Activated T-helper 9 cell treated with anti-CD3 and anti-CD28 coated beads, Interleukin-2, amount 50 U/mL, for 16 hours (primary cell): ENCODE results near the gene NKX1-1.

Experiments used
- DNase-seq: peaks from one replicate; pipeline ENCODE4 v3.0.0-alpha.2; 2020; ENCODE audit warnings: low read depth

NKX1-1 gene

DNA sequence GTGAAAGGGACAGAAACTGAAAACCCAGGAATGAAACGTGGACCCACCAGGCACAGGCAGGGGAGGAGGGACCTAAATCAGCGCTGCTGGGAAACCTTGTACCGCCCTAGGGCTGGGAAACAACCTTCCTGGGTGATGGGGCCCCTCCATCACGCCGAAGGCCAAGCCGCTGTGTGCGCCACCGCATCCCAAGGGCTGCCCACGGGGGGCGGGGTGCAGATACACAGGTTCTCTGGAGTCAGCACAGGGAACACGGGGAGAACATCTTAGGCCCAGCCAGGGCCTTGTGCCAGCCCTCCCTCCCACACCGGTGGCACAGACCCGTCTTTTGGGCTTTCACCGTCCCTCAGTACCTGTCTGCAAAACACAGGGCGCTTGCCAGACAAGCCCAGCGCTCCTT is 46.3 kb downstream of the NKX1-1 start:
- DNase-seq: no peak

DNA sequence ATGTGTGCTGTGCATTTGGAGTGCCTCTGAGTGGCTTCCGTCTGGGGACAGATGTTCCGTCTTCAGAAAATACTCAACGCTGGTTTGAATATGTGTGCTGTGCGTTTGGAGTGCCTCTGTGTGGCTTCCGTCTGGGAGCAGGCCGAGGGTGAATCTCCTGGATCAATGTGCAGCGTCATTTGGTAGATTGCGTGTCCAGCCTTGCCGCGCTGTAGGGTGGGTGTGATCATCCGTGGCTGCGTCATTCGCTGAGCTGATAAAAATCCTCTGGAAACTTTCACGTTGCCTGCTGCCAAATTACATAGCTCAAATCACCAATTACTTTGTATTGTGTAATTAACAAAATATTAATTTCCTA is 47.1 kb downstream of the NKX1-1 start:
- DNase-seq: no peak

DNA sequence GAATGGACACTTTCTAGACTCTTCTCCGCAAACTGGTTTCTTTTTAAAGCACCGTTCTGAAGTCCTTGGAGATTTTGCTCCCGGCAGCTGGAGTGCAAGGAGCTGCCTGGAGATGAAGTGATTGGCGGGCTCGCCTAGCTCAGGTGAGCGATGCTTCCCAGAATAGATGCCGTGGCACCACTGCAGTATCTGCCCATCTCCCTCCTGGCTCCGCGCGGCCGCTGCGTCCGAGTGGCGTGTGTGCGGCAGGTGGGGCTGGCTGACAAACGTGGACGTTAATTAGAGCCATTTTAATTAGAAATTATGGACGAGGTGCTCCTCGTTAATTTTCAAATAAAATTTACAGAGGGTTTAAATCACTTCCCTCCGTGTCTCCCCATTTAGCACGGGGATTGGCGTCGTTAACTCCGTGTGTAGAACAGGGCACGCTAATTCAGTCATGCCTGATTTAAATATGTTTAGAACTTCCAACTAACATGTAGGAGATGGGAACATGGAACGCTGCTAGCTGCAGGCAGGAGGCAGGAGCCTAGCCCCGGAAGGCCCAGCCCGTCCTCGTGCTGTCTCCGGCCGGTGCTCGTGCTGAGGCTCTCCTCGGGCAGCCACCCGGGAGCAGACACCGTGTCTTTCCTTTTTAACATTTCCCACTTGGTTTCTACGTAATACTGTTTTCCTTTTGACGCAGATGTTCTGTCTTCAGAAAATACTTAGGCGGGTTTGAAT is 47.7 kb downstream of the NKX1-1 start:
- DNase-seq: no peak

DNA sequence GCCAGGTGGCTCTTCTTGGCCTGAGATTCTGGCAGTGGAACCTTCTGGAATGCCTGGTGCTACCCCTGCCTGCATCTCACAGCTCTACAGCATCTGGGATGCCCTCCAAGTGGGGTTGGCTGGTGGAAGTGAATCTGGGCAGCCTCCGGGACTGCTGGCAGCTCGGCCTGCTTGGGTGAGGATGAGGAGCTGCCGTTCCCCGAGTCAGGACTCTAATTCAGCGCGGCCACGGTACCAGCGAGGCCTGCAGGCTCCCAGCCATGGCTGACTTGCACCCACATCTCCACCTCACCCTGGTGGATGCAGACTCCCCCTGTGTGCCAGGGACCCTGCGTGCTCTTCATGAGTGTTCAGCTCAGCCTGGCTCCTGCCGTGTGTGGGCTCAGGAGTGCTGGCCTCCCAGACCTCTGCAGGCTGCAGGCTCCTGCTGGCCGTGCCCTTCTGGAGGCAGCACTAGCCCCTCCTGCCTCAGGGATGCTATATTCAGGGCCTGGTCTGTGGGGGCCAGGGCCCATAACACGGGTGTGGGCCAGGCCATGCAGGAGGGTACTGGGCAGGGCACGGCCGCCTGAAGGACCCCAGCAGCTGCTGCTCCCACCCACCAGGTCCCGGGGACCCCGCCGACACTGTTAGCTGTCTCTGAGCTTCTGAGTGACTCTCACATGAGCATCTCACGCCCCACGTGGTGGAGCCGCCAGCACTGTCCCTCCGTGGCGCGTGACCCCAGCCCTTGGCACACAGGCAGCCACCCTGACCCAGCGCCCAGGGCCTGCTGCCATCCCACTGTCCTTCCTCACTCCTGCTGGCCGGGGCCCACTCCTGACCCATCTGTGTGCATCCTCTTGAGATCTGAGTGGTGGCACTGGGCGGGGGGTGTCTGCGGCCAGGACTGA is 48.6 kb downstream of the NKX1-1 start:
- no peak for DNase-seq

DNA sequence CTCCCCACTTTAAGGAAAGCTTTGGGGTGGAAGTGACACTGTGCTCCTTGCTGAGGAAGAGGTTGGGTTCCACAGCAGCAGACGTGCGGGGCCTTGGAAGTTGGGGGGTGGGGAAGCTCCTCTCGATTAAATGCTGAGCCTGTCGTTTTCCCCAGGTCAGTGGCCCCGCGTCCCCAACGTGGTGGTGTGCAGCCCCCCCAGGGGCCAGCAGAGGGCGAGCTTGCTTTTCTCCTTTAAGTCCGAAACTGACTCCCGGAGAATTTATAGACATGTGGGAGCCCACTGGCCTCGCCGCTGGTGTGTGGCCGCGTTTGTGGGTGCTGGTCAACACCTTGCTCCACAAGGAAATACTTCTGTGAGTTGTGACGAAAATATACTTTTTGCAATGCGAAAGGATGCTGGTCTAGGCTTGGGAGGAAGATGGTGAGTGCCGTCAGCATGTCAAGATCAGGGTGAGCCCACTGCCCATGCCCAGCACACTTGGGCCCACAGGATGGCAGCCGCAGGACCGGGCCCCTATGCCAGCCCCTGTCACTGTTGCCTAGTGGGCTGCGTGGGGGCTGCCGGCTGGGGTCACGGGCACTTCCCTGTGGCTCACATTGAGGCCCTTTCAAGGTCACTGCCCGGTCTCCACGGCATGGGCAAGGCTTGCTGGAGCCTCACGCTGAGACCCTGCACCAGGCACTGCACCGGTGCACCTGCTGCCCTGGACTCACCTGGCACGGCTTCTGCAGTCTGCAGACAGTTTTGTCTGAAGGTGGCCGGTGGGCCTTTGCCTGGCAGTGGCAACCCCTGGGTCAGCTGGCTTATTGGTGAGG is 49.9 kb downstream of the NKX1-1 start:
- no peak for DNase-seq

- no peak for DNase-seq
These were observed 50.9 kb downstream of the NKX1-1 start for GRCh38 chr4:1355378-1355777.

GRCh38 chr4:1354983-1355275 is 51.3 kb downstream of the NKX1-1 start:
- no peak for DNase-seq

DNA sequence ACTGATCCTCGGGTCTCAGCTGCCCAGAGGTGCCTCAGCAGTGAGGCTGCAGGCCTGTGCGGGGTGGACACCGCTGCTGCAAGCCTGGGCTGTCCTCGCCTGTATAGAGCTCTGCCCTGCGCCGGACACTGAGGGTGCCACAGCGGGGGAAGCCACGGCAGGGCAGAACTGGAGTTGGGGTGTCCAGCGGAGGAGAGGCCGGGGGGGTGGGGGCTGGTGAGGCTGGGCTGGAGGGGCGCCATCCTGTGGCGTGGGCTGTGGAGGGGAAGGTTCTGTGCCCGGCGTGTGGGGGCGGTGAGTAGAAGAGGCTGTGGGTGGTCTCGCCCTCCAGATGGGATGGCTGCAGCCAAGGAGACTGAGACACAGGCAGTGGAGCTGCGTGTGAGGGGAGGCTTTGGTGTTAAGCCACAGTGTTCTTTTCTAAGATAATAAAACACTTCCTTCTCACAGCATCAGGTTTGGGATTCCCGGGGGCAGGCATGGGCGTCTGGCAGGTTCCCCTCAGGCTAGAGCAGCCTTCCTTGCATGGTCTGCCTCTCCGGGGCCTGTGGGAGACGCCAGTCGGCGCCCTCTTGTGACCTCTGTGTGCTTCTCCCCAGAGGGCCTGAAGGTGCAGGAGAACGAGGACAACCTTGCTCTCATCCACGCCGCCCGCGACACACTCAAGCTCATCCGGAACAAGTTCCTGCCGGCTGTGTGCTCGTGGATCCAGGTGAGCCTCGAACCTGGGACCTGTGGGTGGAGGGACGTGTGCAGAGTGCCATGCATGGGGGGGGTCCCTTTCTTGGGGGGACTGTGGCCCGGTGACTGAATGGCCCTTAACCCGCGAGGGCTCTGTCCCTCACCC is 51.9 kb downstream of the NKX1-1 start:
- no peak for DNase-seq

GRCh38 chr4:1353186-1354055 is 52.8 kb downstream of the NKX1-1 start:
- DNase-seq: no peak
